ENCODE measurements around the gene VRK3.
"Not testable (repeated sequence)": the region's sequence is repeated elsewhere in the genome, so short reads cannot be mapped to it uniquely, and the experiment has no call there.

The VRK3 gene

GRCh38 chr19:49978324-49978723 is 46.8 kb downstream of the VRK3 start:
- Histone ChIP-seq H3K27ac (no peak overlapping the region), H3K4me3 (no peak overlapping the region), H3K9me3 (ENCODE audit: low read depth, low read length) (no peaks in the 10 kb centered on the region), H3K9ac (ENCODE audit: insufficient read length) (no peak overlapping the region), H3K36me3 (ENCODE audit: insufficient read depth, low read length) (no peaks in the 10 kb centered on the region)
- no peak for DNase-seq (ENCODE audit: low read depth, low spot score)
- no peak for TF ChIP-seq POLR2AphosphoS5 (IDR thresholded peaks at IDR 0.05; ENCODE audit: borderline replicate concordance, low read depth, low read length)
- no peak for TF ChIP-seq FOXP2 (optimal IDR thresholded peaks at IDR 0.05; ENCODE audit: control extremely low read depth, extremely low read length, insufficient read depth)
- TF ChIP-seq EZH2 (IDR thresholded peaks at IDR 0.05), result no peak

GRCh38 chr19:49977881-49978280 is 47.3 kb downstream of the VRK3 start:
- no peak for TF ChIP-seq POLR2AphosphoS5 (IDR thresholded peaks at IDR 0.05; ENCODE audit: borderline replicate concordance, low read depth, low read length)
- no peak for TF ChIP-seq FOXP2 (optimal IDR thresholded peaks at IDR 0.05; ENCODE audit: control extremely low read depth, extremely low read length, insufficient read depth)
- TF ChIP-seq EZH2 (IDR thresholded peaks at IDR 0.05), result no peak
- Histone ChIP-seq H3K4me3 (no peak overlapping the region), H3K9ac (ENCODE audit: insufficient read length) (no peak overlapping the region), H3K36me3 (ENCODE audit: insufficient read depth, low read length) (no peaks in the 10 kb centered on the region), H3K9me3 (ENCODE audit: low read depth, low read length) (no peaks in the 10 kb centered on the region), H3K27ac (no peak overlapping the region)
- no peak for DNase-seq (ENCODE audit: low read depth, low spot score)

- H3K27ac ChIP-seq, result no peak overlapping the region
- no peak for DNase-seq (ENCODE audit: low read depth, low spot score)
- no peak overlapping the region for H3K9ac ChIP-seq (ENCODE audit: insufficient read length)
- TF ChIP-seq FOXP2 (optimal IDR thresholded peaks at IDR 0.05; ENCODE audit: control extremely low read depth, extremely low read length, insufficient read depth) (no peak), EZH2 (IDR thresholded peaks at IDR 0.05) (no peak), POLR2AphosphoS5 (IDR thresholded peaks at IDR 0.05; ENCODE audit: borderline replicate concordance, low read depth, low read length) (no peak)
- no peaks in the 10 kb centered on the region for H3K9me3 ChIP-seq (ENCODE audit: low read depth, low read length)
- no peak overlapping the region for H3K4me3 ChIP-seq
- no peaks in the 10 kb centered on the region for H3K36me3 ChIP-seq (ENCODE audit: insufficient read depth, low read length)
Measured at GRCh38 chr19:49977076-49977475, 48.1 kb downstream of the VRK3 start.

- no peaks in the 10 kb centered on the region for H3K9me3 ChIP-seq (ENCODE audit: low read depth, low read length)
- no peak overlapping the region for H3K27ac ChIP-seq
- TF ChIP-seq EZH2 (IDR thresholded peaks at IDR 0.05) (no peak), FOXP2 (optimal IDR thresholded peaks at IDR 0.05; ENCODE audit: control extremely low read depth, extremely low read length, insufficient read depth) (no peak), POLR2AphosphoS5 (IDR thresholded peaks at IDR 0.05; ENCODE audit: borderline replicate concordance, low read depth, low read length) (no peak)
- H3K4me3 ChIP-seq, result no peak overlapping the region
- no peak for DNase-seq (ENCODE audit: low read depth, low spot score)
- H3K36me3 ChIP-seq (ENCODE audit: insufficient read depth, low read length), result no peaks in the 10 kb centered on the region
- no peak overlapping the region for H3K9ac ChIP-seq (ENCODE audit: insufficient read length)
Measured at GRCh38 chr19:49976496-49976895, 48.7 kb downstream of the VRK3 start.

DNA sequence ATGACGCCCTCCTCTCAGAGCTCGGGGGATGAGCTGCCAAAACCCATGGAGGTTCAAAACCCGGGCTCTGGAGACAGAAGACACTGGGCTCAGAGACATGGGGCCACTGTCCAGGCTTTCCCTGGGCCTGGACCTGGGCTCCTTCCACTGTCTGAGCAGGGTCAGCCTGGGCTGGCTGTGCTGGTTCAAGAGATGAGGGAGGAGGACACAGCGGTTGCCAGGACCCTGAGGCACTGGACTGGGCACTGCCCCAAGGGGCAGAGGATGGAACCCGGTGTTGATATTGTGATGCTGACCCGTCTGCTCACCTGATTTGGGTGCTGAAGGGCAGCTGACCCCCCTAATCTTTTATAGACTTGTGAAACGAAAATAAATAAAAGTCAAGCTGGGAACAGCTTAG is 50.1 kb downstream of the VRK3 start:
- Histone ChIP-seq H3K4me3 (no peak overlapping the region), H3K9ac (ENCODE audit: insufficient read length) (no peak overlapping the region), H3K27ac (no peak overlapping the region), H3K9me3 (ENCODE audit: low read depth, low read length) (no peaks in the 10 kb centered on the region), H3K36me3 (ENCODE audit: insufficient read depth, low read length) (no peaks in the 10 kb centered on the region)
- DNase-seq (ENCODE audit: low read depth, low spot score), result no peak
- TF ChIP-seq EZH2 (IDR thresholded peaks at IDR 0.05), result no peak
- TF ChIP-seq POLR2AphosphoS5 (IDR thresholded peaks at IDR 0.05; ENCODE audit: borderline replicate concordance, low read depth, low read length), result no peak
- TF ChIP-seq FOXP2 (optimal IDR thresholded peaks at IDR 0.05; ENCODE audit: control extremely low read depth, extremely low read length, insufficient read depth), result no peak

- no peak overlapping the region for H3K27ac ChIP-seq
- TF ChIP-seq POLR2AphosphoS5 (IDR thresholded peaks at IDR 0.05; ENCODE audit: borderline replicate concordance, low read depth, low read length) (no peak), EZH2 (IDR thresholded peaks at IDR 0.05) (no peak), FOXP2 (optimal IDR thresholded peaks at IDR 0.05; ENCODE audit: control extremely low read depth, extremely low read length, insufficient read depth) (no peak)
- no peaks in the 10 kb centered on the region for H3K36me3 ChIP-seq (ENCODE audit: insufficient read depth, low read length)
- H3K9ac ChIP-seq (ENCODE audit: insufficient read length), result no peak overlapping the region
- no peaks in the 10 kb centered on the region for H3K9me3 ChIP-seq (ENCODE audit: low read depth, low read length)
- no peak overlapping the region for H3K4me3 ChIP-seq
- DNase-seq (ENCODE audit: low read depth, low spot score), result no peak
Measured at GRCh38 chr19:49973987-49974386, 51.2 kb downstream of the VRK3 start.

DNA sequence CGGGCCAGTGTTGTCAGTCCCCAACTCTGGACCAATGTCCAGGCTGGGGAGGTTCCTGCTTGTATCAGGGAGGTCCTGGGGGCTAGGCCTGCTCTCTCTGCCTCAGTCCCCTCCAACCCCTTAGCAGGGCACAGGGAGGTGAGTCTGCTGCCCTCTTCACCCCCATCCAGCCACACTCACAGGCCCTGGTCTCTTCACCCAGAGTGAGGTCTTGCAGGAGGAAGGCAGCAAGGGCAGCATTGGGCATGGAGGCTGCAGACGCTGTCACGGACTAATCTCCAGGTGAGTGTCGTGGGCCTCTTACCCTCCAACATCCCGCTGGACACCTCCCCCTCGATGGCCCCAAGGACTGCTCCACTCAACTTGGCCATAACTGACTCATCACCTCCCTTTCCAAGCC is 52.3 kb downstream of the VRK3 start:
- Histone ChIP-seq H3K4me3 (no peak overlapping the region), H3K27ac (no peak overlapping the region), H3K36me3 (ENCODE audit: insufficient read depth, low read length) (no peaks in the 10 kb centered on the region), H3K9ac (ENCODE audit: insufficient read length) (no peak overlapping the region), H3K9me3 (ENCODE audit: low read depth, low read length) (no peaks in the 10 kb centered on the region)
- TF ChIP-seq POLR2AphosphoS5 (IDR thresholded peaks at IDR 0.05; ENCODE audit: borderline replicate concordance, low read depth, low read length) (no peak), FOXP2 (optimal IDR thresholded peaks at IDR 0.05; ENCODE audit: control extremely low read depth, extremely low read length, insufficient read depth) (no peak), EZH2 (IDR thresholded peaks at IDR 0.05) (no peak)
- no peak for DNase-seq (ENCODE audit: low read depth, low spot score)

- Histone ChIP-seq H3K36me3 (ENCODE audit: insufficient read depth, low read length) (no peaks in the 10 kb centered on the region), H3K9me3 (ENCODE audit: low read depth, low read length) (no peaks in the 10 kb centered on the region), H3K4me3 (no peak overlapping the region), H3K9ac (ENCODE audit: insufficient read length) (no peak overlapping the region), H3K27ac (no peak overlapping the region)
- TF ChIP-seq EZH2 (IDR thresholded peaks at IDR 0.05) (no peak), POLR2AphosphoS5 (IDR thresholded peaks at IDR 0.05; ENCODE audit: borderline replicate concordance, low read depth, low read length) (no peak), FOXP2 (optimal IDR thresholded peaks at IDR 0.05; ENCODE audit: control extremely low read depth, extremely low read length, insufficient read depth) (no peak)
- no peak for DNase-seq (ENCODE audit: low read depth, low spot score)
Measured at GRCh38 chr19:49971991-49972411, 53.2 kb downstream of the VRK3 start.

DNA sequence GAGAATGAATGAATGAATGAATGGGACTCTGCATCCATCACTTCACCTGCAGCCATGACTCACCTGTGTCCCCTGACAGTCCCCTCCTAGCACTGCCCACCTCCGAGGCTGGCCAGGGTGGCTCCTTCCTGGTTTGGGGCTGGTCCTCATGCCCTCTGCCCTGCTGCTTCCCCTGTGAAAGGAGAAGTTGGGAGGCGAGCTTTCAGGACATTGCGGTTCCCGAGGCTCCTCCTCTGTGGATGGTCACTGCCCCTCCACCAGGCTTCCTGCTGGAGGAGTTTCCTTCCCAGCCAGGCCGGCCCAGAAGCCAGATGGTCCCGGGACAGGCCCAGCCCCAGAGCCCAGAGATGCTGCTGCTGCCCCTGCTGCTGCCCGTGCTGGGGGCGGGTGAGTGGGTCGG is 55.8 kb downstream of the VRK3 start:
- H3K9ac ChIP-seq (ENCODE audit: insufficient read length); H3K27ac ChIP-seq; H3K4me3 ChIP-seq; H3K36me3 ChIP-seq (ENCODE audit: insufficient read depth, low read length); H3K9me3 ChIP-seq (ENCODE audit: low read depth, low read length); DNase-seq (ENCODE audit: low read depth, low spot score): not testable (repeated sequence)
